Lower leg skin (tissue), 4 donors: ENCODE results near the gene KCNMB2. TPM values are rescaled to one million over a fixed set of nuclear protein-coding genes. Genes with fewer than 3 reads are reported as not detected.

Experiments used
- DNase-seq, 2 donors: peaks; one replicate each; pipeline ENCODE4 v3.0.0-alpha.2; 2019; ENCODE audit warnings: low spot score in 2 of 2
- H3K4me3 ChIP-seq: fragments of 200-600 bp; sonication (generic); 2 replicates; pipeline ENCODE4 v1.5.1; 2017; ENCODE audit warnings: mild to moderate bottlenecking, low read depth; ENCODE audit not compliant: poor library complexity, severe bottlenecking
- CTCF ChIP-seq, 3 donors: fragments of 450-650 bp; IDR thresholded peaks; one replicate each; pipeline ENCODE4 v1.5.1; 2016; ENCODE audit warnings: antibody characterized with exemption in 3 of 3, mild to moderate bottlenecking in 3 of 3, moderate library complexity in 2 of 3
- POLR2A ChIP-seq, 2 donors: fragments of 450-650 bp; IDR thresholded peaks; one replicate each; pipeline ENCODE4 v1.6.1; 2016 to 2017; ENCODE audit warnings: antibody characterized with exemption in 2 of 2, mild to moderate bottlenecking in 1 of 2, moderate library complexity in 1 of 2
- WGBS, 2 donors: methylation state at CpG; one replicate each; pipeline ENCODE4 v1.1.5; 2018; 5-methylcytosine and 5-hydroxymethylcytosine counted together
- intact Hi-C: fragments of 100-400 bp; cut with DNase I; formaldehyde crosslinking; loops from one replicate; pipeline ENCODE4 v1.15.0; 2023; ENCODE audit warnings: low total_unique reads
- total RNA-seq, 4 donors: library from RNA; depleted of rRNA; stranded (reverse); fragments of >200 nt; gene quantifications; one replicate each; pipeline ENCODE4 v1.1.0, GENCODE V29; 2016

Gene KCNMB2
- total RNA-seq, 4 donors from 2014 or later: not detected

GRCh38 chr3:178507507-178508442, 28.5 kb upstream of the KCNMB2 start:
- TF ChIP-seq POLR2A (IDR thresholded peaks at IDR 0.05): no peak
- TF ChIP-seq CTCF (IDR thresholded peaks at IDR 0.05): no peak
- 86 to 93% methylated on average over 5 of the region's 5 CpGs for WGBS, 2 donors
- intact Hi-C loops: no loop called here
- DNase-seq: no peak
- no peak overlapping the region for H3K4me3 ChIP-seq

GRCh38 chr3:178508443-178508825, 27.8 kb upstream of the KCNMB2 start:
- no peak for TF ChIP-seq POLR2A (IDR thresholded peaks at IDR 0.05)
- no peak for TF ChIP-seq CTCF (IDR thresholded peaks at IDR 0.05)
- intact Hi-C loops: no loop called here
- WGBS, 2 donors: 76 to 79% methylated on average over 2 of the region's 2 CpGs
- H3K4me3 ChIP-seq: no peak overlapping the region
- no peak for DNase-seq

GRCh38 chr3:178510496-178510895, 25.7 kb upstream of the KCNMB2 start:
- no peak for DNase-seq
- intact Hi-C loops: no loop called here
- H3K4me3 ChIP-seq: no peak overlapping the region
- TF ChIP-seq POLR2A (IDR thresholded peaks at IDR 0.05): no peak
- TF ChIP-seq CTCF (IDR thresholded peaks at IDR 0.05): no peak

- no peak for DNase-seq
- TF ChIP-seq POLR2A (IDR thresholded peaks at IDR 0.05) (no peak), CTCF (IDR thresholded peaks at IDR 0.05) (no peak)
- WGBS, 2 donors: 78% methylated on average over 5 of the region's 5 CpGs
- no peak overlapping the region for H3K4me3 ChIP-seq
- intact Hi-C loops: no loop called here
Measured at GRCh38 chr3:178512647-178513046, 23.6 kb upstream of the KCNMB2 start.

- no peak for DNase-seq
- intact Hi-C loops: no loop called here
- 50 to 68% methylated on average over 3 of the region's 3 CpGs for WGBS, 2 donors
- TF ChIP-seq POLR2A (IDR thresholded peaks at IDR 0.05): no peak
- TF ChIP-seq CTCF (IDR thresholded peaks at IDR 0.05): no peak
- H3K4me3 ChIP-seq: no peak overlapping the region
Measured at GRCh38 chr3:178513546-178514380, 22.5 kb upstream of the KCNMB2 start.
